Left colon (tissue), 2 donors: Measurements from ENCODE around the gene CDKL4. TPM values are rescaled to one million over a fixed set of nuclear protein-coding genes. Genes with fewer than 3 reads are reported as not detected.

ENCODE experiments used
- ATAC-seq: fragments of 200-7000 bp; cut with Tn5 transposase; one replicate; pipeline ENCODE4 v1.9.1; 2020; ENCODE audit warnings: mild to moderate bottlenecking, moderate library complexity
- DNase-seq, 2 donors: peaks; one replicate each; pipeline ENCODE4 v3.0.0-alpha.2; 2020
- intact Hi-C, 2 donors: fragments of 100-400 bp; cut with DNase I in 1 of 2; cut with micrococcal nuclease in 1 of 2; formaldehyde crosslinking; loops; one replicate each; pipeline versions ENCODE4 v1.11.2 to v1.14.0; 2022; cut with DNase I, micrococcal nuclease
- total RNA-seq, 2 donors: library from RNA; stranded (reverse); fragmentation: NEBNext Ultra II Directional; extraction: Animal tissue kit (Norgen Biotek cat#: 25700); gene quantifications; one replicate each; pipeline ENCODE4 v1.2.1, GENCODE V29; 2021
- donor health status: DM: no; HTN: no; CAD: no.
- donor health status: DM: yes; HTN: yes; CAD: no.

Gene CDKL4
- total RNA-seq, 2 donors from 2014 or later = 0.78 TPM; not detected in 1

DNA sequence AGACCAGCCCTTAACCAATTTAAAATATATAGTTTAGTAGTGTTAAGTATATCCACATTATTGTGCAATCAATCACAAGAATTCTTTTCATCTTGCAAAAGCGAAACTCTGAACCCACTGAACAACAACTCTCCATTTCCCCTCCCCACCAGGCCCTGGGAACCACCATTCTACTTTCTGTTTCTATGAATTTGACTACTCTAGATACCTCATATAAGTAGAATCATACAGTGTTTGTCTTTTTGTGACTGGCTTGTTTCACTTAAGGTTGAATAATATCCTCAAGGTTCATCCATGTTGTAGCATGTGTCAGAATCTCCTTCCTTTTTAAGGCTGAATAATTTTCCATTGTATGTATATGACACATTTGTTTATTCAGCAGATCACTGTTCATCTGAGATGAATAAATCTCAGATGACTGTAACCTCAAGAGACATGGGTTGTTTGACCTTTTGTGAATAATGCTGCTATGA lies 114.8 kb downstream of the CDKL4 start:
- ATAC-seq (no peak), DNase-seq (peak in 1 of 2 donors; percentile 19)
- intact Hi-C loops = no loop called here

- intact Hi-C loops = no loop called here
- ATAC-seq (no peak), DNase-seq (no peak)
Observed at GRCh38 chr2:39127973-39128372, 115.8 kb downstream of the CDKL4 start.

Other genes with a start within 250 kb of the CDKL4 start
- 10 to 100 TPM; 30.0 to 31.2 TPM for gene SOS1, start 122.9 kb downstream of the CDKL4 start, total RNA-seq
- gene MAP4K3, start 193.3 kb upstream of the CDKL4 start, total RNA-seq = 10 to 100 TPM; 29.4 to 30.0 TPM